Stomach (tissue), 4 donors: ENCODE data around the gene B2M.
"Not testable (repeated sequence)": the region's sequence is repeated elsewhere in the genome, so short reads cannot be mapped to it uniquely, and the experiment has no call there.

Experiments used
- POLR2A ChIP-seq, 4 donors: fragments of 450-650 bp; IDR thresholded peaks; one replicate each; pipeline ENCODE4 v1.6.1; 2016; ENCODE audit warnings: antibody characterized with exemption in 4 of 4, control low read depth in 2 of 4, mild to moderate bottlenecking in 1 of 4, moderate library complexity in 1 of 4
- POLR2AphosphoS5 ChIP-seq, 3 donors: sonication (generic); formaldehyde crosslinking; IDR thresholded peaks; one replicate each; pipeline ENCODE4 v1.6.1; 2016; ENCODE audit warnings: antibody characterized with exemption in 3 of 3
- TF ChIP-seq, protein P1 (sequence below), 7 experiments: fragments of 450-650 bp in 4 of 7; fragments of 200-600 bp in 3 of 7; sonication (generic) in 3 of 7; IDR thresholded peaks; one replicate each; pipeline ENCODE4 v1.5.1; 2016 to 2019; ENCODE audit warnings: antibody characterized with exemption in 7 of 7, control low read depth in 2 of 7, mild to moderate bottlenecking in 1 of 7

DNA sequence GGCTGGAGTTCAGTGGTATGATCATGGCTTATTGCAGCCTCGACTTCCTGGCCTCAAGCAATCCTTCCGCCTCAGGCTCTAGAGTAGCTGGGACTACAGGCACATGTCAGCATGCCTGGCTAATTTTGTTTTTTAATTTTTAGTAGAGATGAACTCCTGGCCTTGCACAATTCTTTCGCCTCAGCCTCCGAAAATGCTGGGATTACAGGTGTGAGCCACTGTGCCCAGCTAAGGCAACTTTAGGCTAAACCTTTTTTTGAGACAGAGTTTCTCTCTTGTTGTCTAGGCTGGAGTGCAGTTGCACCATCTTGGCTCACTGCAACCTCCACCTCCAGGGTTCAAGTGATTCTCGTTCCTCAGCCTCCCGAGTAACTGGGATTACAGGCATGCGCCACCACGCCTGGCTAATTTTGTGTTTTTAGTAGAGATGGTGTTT lies 8.7 kb downstream of the B2M start:
- TF ChIP-seq, protein P1, sequence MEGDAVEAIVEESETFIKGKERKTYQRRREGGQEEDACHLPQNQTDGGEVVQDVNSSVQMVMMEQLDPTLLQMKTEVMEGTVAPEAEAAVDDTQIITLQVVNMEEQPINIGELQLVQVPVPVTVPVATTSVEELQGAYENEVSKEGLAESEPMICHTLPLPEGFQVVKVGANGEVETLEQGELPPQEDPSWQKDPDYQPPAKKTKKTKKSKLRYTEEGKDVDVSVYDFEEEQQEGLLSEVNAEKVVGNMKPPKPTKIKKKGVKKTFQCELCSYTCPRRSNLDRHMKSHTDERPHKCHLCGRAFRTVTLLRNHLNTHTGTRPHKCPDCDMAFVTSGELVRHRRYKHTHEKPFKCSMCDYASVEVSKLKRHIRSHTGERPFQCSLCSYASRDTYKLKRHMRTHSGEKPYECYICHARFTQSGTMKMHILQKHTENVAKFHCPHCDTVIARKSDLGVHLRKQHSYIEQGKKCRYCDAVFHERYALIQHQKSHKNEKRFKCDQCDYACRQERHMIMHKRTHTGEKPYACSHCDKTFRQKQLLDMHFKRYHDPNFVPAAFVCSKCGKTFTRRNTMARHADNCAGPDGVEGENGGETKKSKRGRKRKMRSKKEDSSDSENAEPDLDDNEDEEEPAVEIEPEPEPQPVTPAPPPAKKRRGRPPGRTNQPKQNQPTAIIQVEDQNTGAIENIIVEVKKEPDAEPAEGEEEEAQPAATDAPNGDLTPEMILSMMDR (IDR thresholded peaks at IDR 0.05): not testable (repeated sequence)
- not testable (repeated sequence) for TF ChIP-seq POLR2A (IDR thresholded peaks at IDR 0.05)
- peak in 1 of 3 donors; percentile 26 for TF ChIP-seq POLR2AphosphoS5 (IDR thresholded peaks at IDR 0.05)
